IPS DF 19.7 (cell line): ENCODE measurements around the gene IGLL5.

ENCODE experiments used
- DNase-seq: peaks from one replicate; pipeline ENCODE4 v3.0.0-alpha.2; 2013; ENCODE audit warnings: low read depth, low spot score

The IGLL5 gene

DNA sequence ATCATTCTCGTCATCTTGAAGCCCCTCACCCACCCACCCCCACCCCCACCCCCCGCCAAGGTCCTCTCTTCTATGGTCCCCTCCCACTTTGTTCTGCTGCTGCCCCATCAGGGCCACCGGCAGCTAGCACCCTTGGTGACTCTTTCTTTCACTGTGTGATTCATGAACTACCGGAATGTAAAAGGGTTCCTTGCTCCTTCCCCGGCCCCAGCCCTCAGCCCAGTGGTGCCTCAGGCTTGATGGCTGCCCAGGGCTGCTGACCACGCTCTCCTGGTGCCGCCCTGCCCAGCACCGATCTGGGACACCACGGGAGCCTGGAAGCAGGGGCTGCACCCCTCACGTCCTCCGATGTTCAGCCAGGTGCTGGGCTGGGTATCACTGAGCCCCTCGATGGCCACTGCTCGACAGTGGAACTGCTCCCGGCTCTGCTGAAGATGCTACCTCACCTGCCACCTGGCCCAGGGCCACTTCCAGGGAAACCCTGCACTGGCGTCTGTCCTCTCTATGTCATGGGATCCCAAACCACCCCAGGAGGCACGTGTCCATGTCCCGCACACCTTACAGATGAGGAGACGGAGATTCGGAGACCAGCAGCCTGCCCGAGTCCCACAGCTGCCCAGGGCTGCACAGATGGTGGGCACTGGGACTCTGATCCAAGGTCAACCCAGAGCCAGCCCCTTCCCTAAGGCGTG, 39.7 kb downstream of the IGLL5 start:
- no peak for DNase-seq

GRCh38 chr22:22927888-22928665, 40.5 kb downstream of the IGLL5 start:
- no peak for DNase-seq

GRCh38 chr22:22928666-22929380, 41.2 kb downstream of the IGLL5 start:
- no peak for DNase-seq

DNA sequence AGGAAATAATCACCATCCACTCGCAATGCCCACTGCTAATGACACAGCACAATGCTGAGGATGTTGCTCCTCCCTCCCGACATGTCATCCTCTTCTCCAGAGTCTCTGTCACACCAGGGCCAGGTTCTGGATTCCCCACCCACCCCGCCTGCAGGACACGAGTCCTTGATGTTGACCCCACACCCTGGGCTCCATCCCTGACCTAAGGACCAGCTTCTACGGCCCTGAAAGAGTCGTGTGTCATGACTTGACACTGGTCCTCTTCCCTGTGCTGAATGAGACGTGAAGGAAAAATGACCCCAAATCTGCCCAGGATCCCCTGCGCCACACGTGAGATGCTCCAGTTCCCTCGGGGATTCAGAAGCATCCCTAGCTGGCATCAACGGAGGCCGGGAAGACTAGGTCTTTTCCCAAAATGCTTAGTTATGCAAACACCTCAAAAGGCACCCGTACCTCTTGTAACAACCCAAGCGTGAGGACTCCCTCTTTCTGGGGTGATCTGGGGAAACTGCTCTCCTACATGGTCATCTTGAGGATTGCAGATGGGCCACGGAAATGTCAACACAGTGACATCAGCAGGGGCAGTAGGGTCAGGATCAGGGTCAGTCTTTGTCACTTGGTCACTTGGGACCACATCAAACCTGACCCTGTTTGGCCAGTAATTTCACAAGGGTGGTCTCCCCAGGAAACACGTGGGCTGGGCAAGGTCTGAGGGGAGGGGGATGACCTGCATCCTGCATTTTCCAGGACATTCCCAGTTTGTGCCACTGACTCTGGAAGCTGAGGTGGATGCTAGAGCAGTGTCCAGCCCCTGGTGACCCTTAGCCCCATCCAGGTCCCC, 42.0 kb downstream of the IGLL5 start:
- no peak for DNase-seq

GRCh38 chr22:22930222-22930497, 42.5 kb downstream of the IGLL5 start:
- DNase-seq, result no peak

DNA sequence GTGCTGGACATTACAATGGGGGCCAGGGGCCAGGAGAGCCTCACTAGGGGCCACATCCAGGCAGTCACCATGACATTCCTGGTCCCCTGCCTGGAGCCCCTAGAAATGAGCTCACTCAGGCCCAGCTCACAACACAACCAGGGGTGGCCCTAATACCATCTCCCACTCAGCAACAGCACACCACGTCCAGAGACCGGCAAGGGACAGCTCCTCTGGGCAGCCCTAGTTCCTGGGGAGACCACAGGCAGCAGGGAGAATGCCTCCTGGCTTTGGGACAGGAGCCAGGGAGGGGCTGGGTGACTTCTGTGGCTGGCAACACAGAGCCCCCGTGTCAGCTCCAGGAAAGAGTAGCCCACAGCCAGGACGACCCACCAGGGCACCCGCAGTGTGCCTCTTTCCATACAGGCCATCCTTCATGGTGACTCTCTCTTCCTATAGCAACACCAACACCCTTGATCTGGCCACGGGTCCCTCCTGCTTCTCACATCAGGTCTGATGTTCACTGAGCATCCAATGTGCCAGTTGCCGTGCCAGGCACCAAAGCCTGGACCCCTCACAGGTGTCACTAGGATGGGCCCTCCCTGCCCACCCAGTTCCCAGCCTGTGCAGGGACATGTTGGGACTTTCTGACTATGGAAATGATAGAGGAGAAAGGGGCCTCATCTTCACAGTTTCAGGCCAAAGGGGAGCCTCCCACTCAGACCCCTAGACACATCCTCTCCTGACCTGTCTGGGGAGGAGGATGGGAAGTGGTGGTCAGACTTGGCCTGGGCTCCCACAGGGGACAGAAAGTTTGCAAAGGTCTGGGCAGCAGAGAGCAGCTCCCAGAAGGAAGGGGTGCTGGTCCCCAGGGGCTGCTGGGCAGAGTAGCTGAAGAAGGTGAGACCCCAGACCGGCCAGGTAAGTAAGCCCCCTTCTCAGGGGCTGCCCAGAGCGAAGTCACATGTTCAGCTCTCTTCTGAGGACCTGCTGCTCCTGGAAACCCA, 43.2 kb downstream of the IGLL5 start:
- no peak for DNase-seq

GRCh38 chr22:22931557-22932270, 44.1 kb downstream of the IGLL5 start:
- DNase-seq, result no peak

GRCh38 chr22:22932512-22932941, 44.9 kb downstream of the IGLL5 start:
- no peak for DNase-seq

DNA sequence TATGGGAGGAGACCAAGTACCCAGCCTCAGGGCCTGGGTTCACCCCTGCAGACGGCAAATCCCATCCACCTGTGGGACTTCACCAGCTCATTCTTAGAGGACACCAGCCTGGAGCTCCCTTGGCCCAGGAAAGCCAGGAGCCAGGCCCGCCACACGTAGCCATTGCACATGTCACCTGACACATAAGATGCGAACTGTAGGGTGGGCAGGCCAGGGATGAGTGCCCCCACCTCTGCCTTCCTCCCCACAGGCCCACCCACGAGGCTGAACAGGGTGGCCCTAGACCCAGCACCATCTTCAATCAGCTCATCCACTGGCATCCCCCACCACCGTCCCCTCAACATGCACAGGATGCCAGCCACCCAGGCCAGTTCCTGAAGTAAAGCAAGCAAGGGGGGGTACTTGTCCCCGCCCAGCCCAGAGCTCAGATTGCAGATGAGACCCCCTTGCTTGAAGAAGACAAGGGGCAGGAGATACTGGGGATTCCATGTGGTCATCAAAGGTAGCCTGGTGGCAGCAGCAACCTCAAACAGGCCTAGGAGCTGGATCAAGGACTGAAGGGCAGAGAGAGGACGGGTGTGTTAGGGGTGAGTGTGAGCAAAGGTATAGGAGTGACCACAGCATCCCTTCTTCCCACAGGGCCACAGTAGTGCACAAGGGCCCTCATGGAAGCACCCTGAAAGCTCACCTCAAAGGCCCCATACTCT, 45.6 kb downstream of the IGLL5 start:
- DNase-seq, result no peak

- DNase-seq, result no peak
Observed at GRCh38 chr22:22933807-22934542, 46.4 kb downstream of the IGLL5 start.

DNA sequence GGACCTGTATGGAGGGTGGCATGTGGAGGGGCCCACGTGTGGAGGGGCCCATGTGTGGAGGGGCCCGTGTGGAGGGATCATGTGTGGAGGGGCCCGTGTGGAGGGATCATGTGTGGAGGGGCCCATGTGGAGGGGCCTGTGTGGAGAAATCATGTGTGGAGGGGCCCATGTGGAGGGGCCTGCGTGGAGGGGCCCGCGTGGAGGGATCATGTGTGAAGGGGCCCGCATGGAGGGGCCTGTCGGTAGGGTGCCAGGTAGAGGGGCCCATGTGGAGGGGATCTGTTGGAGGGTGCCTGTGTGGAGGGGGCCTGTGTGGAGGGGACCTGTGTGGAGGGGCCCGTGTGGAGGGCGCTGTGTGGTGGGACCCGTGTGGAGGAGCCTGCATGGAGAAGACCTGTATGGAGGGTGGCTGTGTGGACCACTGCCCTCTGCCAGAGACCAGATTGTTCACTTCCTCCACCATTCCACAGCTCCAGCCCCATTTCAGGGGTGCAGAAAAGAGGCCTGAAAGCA, 47.0 kb downstream of the IGLL5 start:
- DNase-seq, result no peak

DNA sequence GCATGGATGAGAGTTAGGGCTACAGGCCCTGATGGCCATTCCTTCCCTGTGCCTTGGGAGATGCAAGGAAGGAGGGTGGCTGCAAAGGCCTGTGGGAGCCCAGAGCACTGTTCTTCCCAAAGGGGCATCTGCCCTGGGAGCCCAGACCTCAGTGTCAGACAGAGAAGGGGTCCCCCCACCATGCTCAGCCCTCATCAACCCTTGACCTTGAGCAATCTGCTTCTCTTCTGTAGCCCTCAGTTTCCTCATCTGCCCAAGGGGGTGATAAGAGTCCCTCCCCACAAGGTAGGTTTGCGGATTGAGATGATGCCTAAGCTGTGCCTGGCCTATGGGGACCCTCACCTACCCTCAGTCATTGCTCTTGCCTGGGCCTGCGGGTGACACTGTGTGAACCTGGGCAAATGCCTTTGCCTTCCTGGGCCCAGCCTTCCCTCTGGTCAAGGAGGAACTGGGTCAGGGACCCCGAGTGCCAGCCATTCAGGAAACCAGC, 47.5 kb downstream of the IGLL5 start:
- DNase-seq, result no peak

DNA sequence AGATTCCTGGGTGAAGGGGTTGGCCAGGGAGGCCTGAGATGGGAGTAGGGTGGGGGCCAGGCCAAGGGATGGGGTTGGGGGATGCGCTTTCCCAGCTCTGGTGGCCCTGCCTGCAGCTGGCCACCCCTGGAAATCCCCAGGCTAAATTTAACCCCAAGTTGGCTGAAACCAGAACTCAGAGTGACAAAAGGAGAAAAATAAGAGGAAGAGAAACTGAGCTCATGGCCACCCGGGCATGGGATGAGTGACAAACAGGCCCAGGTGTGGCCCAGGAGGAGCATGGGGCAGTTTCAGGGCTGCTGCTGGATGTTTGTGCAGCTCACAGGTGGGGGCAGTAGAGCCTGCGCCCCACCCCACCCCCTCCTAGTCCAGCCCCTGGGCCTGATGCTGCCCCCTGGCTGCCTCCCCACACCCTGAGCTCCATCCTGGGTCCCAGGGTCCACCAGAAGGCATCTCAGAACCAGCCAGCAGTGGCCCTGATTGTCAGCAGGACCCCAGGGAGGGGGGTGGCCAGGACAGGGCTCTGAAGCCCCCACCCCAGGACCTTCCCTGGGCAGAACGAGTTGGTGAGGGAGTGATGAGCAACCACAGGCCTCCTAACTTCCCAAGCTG, 48.0 kb downstream of the IGLL5 start:
- DNase-seq, result no peak

- DNase-seq, result no peak
Observed at GRCh38 chr22:22936180-22936914, 48.7 kb downstream of the IGLL5 start.

- DNase-seq, result no peak
Observed at GRCh38 chr22:22936915-22937656, 49.5 kb downstream of the IGLL5 start.

DNA sequence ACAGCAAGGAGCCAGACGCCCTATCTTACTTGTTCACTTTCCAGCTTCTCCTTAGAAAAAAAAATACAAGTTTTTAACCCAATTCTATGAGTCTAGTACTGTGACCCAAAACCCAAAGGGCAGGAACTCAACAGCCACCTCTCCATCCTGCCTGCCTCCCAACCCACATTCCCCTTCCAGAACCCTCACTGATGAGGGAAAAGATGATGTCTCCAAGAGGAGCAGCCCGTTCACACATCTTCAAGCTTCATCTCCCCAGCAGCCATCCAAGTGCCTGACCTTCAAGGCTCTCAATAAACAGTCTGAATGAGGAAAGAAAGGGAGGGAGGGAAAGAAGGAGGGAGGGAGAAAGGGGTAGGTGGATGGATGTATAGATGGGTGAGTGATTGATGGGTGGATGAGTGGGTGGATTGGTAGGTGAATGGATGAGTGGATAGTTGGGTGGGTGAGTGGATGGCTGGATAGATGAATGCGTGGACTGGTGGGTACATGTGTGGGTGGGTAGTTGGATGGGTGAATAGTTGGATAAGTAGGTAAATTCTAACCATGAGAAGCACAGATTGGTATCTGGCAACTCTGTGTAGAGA, 50.4 kb downstream of the IGLL5 start:
- no peak for DNase-seq
